ENCODE results near the gene CALM1.

The CALM1 gene

DNA sequence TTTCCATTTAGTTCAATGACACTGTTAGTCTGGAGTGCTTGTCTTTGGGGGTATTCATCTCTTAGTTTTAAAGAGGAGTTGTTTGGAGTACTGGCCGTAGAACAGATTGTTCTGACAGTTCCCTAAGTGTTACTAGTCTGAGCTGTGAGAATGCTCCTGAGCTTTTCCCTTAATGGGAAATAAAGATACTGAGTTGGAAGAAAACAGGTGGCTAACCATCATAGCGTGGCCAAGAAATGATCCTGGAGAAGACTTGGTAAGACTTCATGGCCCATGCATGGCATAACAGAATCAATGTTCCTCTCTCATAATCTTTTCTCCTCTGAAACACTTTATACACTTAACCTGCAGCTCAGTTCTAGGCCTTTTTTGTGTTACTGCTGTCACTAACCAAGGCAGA is 6.2 kb downstream of the CALM1 start:
- no peak overlapping the region for H3K27ac ChIP-seq
- no peak for TF ChIP-seq ZFX (IDR thresholded peaks at IDR 0.05)
- TF ChIP-seq, protein P1, sequence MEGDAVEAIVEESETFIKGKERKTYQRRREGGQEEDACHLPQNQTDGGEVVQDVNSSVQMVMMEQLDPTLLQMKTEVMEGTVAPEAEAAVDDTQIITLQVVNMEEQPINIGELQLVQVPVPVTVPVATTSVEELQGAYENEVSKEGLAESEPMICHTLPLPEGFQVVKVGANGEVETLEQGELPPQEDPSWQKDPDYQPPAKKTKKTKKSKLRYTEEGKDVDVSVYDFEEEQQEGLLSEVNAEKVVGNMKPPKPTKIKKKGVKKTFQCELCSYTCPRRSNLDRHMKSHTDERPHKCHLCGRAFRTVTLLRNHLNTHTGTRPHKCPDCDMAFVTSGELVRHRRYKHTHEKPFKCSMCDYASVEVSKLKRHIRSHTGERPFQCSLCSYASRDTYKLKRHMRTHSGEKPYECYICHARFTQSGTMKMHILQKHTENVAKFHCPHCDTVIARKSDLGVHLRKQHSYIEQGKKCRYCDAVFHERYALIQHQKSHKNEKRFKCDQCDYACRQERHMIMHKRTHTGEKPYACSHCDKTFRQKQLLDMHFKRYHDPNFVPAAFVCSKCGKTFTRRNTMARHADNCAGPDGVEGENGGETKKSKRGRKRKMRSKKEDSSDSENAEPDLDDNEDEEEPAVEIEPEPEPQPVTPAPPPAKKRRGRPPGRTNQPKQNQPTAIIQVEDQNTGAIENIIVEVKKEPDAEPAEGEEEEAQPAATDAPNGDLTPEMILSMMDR (conservative IDR thresholded peaks at IDR 0.05): no peak

DNA sequence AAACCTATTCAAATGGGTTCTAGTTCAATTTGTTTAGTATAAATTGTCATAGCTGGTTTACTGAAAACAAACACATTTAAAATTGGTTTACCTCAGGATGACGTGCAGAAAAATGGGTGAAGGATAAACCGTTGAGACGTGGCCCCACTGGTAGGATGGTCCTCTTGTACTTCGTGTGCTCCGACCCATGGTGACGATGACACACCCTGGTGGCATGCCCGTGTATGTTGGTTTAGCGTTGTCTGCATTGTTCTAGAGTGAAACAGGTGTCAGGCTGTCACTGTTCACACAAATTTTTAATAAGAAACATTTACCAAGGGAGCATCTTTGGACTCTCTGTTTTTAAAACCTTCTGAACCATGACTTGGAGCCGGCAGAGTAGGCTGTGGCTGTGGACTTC is 8.3 kb downstream of the CALM1 start:
- TF ChIP-seq, protein P1 (conservative IDR thresholded peaks at IDR 0.05): no peak
- TF ChIP-seq ZFX (IDR thresholded peaks at IDR 0.05): no peak
- H3K27ac ChIP-seq: no peak overlapping the region

DNA sequence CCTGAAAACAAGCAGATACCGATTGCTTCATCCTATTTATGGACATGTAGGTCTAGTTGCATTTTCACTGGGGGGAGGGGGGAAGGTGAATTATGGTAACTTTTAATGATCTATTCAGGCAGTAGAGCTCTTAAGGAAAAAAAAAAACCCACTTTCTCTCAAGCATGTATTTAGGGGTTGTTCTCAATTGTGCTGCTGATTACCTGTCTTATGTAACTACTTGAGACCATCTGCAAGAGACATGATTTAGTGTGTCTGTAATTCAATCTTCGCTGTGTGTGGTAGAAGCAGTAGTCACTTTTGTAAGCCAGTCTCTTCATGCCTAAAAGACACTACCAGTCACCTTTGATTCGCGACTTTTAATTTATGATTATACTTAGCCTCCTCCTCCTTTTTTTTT is 8.9 kb downstream of the CALM1 start:
- TF ChIP-seq, protein P1 (conservative IDR thresholded peaks at IDR 0.05): no peak
- no peak for TF ChIP-seq ZFX (IDR thresholded peaks at IDR 0.05)
- H3K27ac ChIP-seq: no peak overlapping the region

DNA sequence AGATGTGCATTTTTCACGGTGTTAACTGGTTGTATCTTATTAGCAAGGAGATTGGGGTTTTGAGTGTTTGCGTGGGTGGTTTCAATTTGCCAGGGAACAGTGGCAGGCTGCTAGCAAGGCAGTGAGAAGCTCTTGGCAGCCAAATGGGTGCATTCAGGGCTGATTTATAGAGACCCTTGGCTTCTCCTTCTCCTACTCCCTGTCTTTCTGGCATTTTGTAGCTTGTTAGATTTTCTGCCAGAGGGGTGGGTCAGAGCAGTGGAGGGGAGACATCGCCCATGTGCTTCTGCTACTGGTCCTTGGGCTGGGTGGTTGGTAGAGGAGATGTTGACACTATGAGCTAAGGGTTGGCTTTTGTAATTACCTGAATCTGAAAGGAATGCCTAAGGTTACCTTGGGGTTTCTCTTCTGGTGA is 9.6 kb downstream of the CALM1 start:
- no peak overlapping the region for H3K27ac ChIP-seq
- TF ChIP-seq, protein P1 (conservative IDR thresholded peaks at IDR 0.05): no peak
- no peak for TF ChIP-seq ZFX (IDR thresholded peaks at IDR 0.05)

DNA sequence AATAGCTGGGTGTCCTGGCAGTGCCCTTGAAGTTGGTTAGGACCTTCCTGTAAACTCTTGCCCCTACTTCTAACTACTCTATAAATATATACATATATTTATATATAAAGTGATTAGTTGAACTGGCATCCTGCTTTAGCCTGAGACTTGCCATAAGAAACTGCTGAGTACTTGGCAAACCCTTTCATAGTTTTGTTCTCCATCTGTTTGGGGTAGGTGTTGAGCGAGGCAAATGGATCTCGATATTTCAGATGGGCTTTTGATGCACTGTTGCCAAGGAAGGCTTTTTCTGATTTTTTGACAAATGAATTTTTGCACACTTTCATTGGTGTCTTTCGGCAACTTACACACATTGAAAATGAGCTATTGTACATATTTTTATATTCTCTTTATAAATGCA is 10.4 kb downstream of the CALM1 start:
- H3K27ac ChIP-seq: no peak overlapping the region
- no peak for TF ChIP-seq ZFX (IDR thresholded peaks at IDR 0.05)
- TF ChIP-seq, protein P1 (conservative IDR thresholded peaks at IDR 0.05): no peak

DNA sequence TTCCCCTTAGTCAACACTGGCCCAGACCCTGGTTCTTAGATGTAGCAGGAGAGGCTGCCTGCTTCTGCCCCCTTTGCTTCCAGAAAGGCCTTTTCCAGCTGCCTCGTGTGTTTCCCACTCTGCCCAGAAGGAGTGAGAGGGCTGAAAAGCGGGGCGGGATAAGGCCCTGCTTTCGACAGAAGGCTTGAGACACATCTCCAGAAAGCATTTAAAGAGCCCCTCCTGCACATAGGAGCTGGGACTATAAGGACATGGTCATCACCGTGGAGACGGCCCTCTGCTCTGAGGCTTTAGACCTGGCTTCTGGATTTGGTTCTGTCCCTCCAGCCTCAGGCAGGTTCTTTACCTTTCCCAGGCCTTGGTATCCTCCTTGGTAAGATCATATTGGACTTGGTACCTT is 11.9 kb downstream of the CALM1 start:
- TF ChIP-seq, protein P1 (conservative IDR thresholded peaks at IDR 0.05): no peak
- TF ChIP-seq ZFX (IDR thresholded peaks at IDR 0.05): no peak
- no peak overlapping the region for H3K27ac ChIP-seq

DNA sequence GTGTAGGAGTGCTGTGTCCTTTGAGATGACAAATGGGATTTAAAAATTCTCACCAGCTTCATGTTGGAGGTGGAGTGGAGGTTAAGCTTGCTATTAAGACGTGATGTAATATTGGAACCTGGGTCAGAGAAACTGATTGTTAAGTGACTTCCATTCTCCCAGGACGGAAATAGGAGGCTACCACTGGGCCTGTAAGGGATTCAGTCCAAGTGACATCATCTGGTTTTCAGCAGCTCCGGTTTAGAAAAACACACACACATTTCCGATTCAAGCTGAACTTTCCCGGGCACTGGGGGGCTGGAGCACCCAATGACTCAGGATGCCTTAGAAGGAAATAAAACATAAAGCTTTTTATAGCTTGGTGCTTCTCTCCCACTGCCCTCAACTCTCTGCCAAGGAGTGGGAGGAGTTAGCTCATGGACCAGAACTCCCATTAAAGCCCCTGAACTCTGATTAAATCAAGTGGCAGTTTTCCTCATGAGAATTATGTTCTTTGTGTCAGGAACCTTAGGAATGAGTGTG is 12.4 kb downstream of the CALM1 start:
- TF ChIP-seq ZFX (IDR thresholded peaks at IDR 0.05): no peak
- TF ChIP-seq, protein P1 (conservative IDR thresholded peaks at IDR 0.05): no peak
- no peak overlapping the region for H3K27ac ChIP-seq
